Amygdala (tissue), 56 donors: ENCODE results near the gene ZDHHC11.
"Not testable (repeated sequence)": the region's sequence is repeated elsewhere in the genome, so short reads cannot be mapped to it uniquely, and the experiment has no call there.

ENCODE experiments used
- DNase-seq, 56 donors: peaks; one replicate each; lab custom pipeline; 2025; lab: John Stamatoyannopoulos, UW

The ZDHHC11 gene

GRCh38 chr5:881551-881935 is 30.8 kb upstream of the ZDHHC11 start:
- no peak for DNase-seq

GRCh38 chr5:880816-881550 is 30.2 kb upstream of the ZDHHC11 start:
- DNase-seq, result no peak

- DNase-seq, result not testable (repeated sequence)
These were observed 27.9 kb upstream of the ZDHHC11 start for GRCh38 chr5:878677-879076.

GRCh38 chr5:878125-878524 is 27.3 kb upstream of the ZDHHC11 start:
- DNase-seq, result no peak

- no peak for DNase-seq
These were observed 25.9 kb upstream of the ZDHHC11 start for GRCh38 chr5:876398-877365.

GRCh38 chr5:875931-876330 is 25.1 kb upstream of the ZDHHC11 start:
- no peak for DNase-seq

- DNase-seq, result no peak
These were observed 22.5 kb upstream of the ZDHHC11 start for GRCh38 chr5:873328-873727.

- DNase-seq, result no peak
These were observed 21.5 kb upstream of the ZDHHC11 start for GRCh38 chr5:872301-872700.

- no peak for DNase-seq
These were observed 21.0 kb upstream of the ZDHHC11 start for GRCh38 chr5:871596-872298.

GRCh38 chr5:870956-871355 is 20.2 kb upstream of the ZDHHC11 start:
- DNase-seq, result no peak

- no peak for DNase-seq
These were observed 17.8 kb upstream of the ZDHHC11 start for GRCh38 chr5:868428-869135.

GRCh38 chr5:867300-867870 is 16.6 kb upstream of the ZDHHC11 start:
- DNase-seq, result no peak

- DNase-seq, result no peak
These were observed 15.0 kb upstream of the ZDHHC11 start for GRCh38 chr5:865771-866170.

GRCh38 chr5:865168-865521 is 14.4 kb upstream of the ZDHHC11 start:
- DNase-seq, result no peak

- DNase-seq, result no peak
These were observed 13.8 kb upstream of the ZDHHC11 start for GRCh38 chr5:864492-865167.

- no peak for DNase-seq
These were observed 12.5 kb upstream of the ZDHHC11 start for GRCh38 chr5:863244-863805.

GRCh38 chr5:862367-863243 is 11.8 kb upstream of the ZDHHC11 start:
- no peak for DNase-seq
